ENCODE data around the gene MAP6.

The MAP6 gene

GRCh38 chr11:75627906-75628668 is 40.8 kb downstream of the MAP6 start:
- FAIRE-seq, result no peak

GRCh38 chr11:75626889-75627529 is 41.8 kb downstream of the MAP6 start:
- no peak for FAIRE-seq

- FAIRE-seq, result no peak
Observed at GRCh38 chr11:75625991-75626888, 42.6 kb downstream of the MAP6 start.

GRCh38 chr11:75625021-75625420 is 43.8 kb downstream of the MAP6 start:
- no peak for FAIRE-seq

GRCh38 chr11:75616281-75616680 is 52.6 kb downstream of the MAP6 start:
- FAIRE-seq, result no peak

GRCh38 chr11:75615751-75616150 is 53.1 kb downstream of the MAP6 start:
- no peak for FAIRE-seq

- FAIRE-seq, result no peak
Observed at GRCh38 chr11:75611823-75612222, 57.0 kb downstream of the MAP6 start.

GRCh38 chr11:75606099-75606498 is 62.7 kb downstream of the MAP6 start:
- no peak for FAIRE-seq

GRCh38 chr11:75603791-75604736 is 64.8 kb downstream of the MAP6 start:
- FAIRE-seq, result no peak

GRCh38 chr11:75602951-75603350 is 65.9 kb downstream of the MAP6 start:
- FAIRE-seq, result no peak

- FAIRE-seq, result no peak
Observed at GRCh38 chr11:75601494-75601893, 67.3 kb downstream of the MAP6 start.

GRCh38 chr11:75600356-75600755 is 68.5 kb downstream of the MAP6 start:
- no peak for FAIRE-seq

GRCh38 chr11:75598900-75599299 is 69.9 kb downstream of the MAP6 start:
- no peak for FAIRE-seq

GRCh38 chr11:75598264-75598663 is 70.6 kb downstream of the MAP6 start:
- no peak for FAIRE-seq

GRCh38 chr11:75597636-75598035 is 71.2 kb downstream of the MAP6 start:
- no peak for FAIRE-seq

GRCh38 chr11:75596914-75597313 is 71.9 kb downstream of the MAP6 start:
- no peak for FAIRE-seq

GRCh38 chr11:75595429-75595828 is 73.4 kb downstream of the MAP6 start:
- no peak for FAIRE-seq

- FAIRE-seq, result no peak
Observed at GRCh38 chr11:75594211-75594610, 74.6 kb downstream of the MAP6 start.

- FAIRE-seq, result no peak
Observed at GRCh38 chr11:75593286-75593915, 75.4 kb downstream of the MAP6 start.

GRCh38 chr11:75592715-75593114 is 76.1 kb downstream of the MAP6 start:
- no peak for FAIRE-seq

GRCh38 chr11:75591966-75592365 is 76.9 kb downstream of the MAP6 start:
- no peak for FAIRE-seq

- FAIRE-seq, result no peak
Observed at GRCh38 chr11:75591371-75591770, 77.5 kb downstream of the MAP6 start.

All from G401.6 (cell line).